Keratinocyte (primary cell): ENCODE data around the gene IL6R. TPM values are rescaled to one million over a fixed set of nuclear protein-coding genes. Genes with fewer than 3 reads are reported as not detected.
A peak's percentile ranks its signal among the peaks of the same experiment; 100 is the strongest.

ENCODE experiments used
- DNase-seq: peaks from one replicate; pipeline ENCODE4 v3.0.0-alpha.2; 2011; ENCODE audit warnings: low read depth, missing footprints, low spot score
- FAIRE-seq: peaks from 2 replicates; lab custom pipeline; 2011; peaks lifted over from hg19 to GRCh38; lab: Jason Lieb, UNC
- H2AFZ ChIP-seq: 2 replicates; pipeline ENCODE4 v1.6.0; 2012; ENCODE audit warnings: low read length, control low read depth, inconsistent platforms; ENCODE audit not compliant: control insufficient read depth
- H3K27ac ChIP-seq: 2 replicates; pipeline ENCODE4 v1.5.1; 2011; ENCODE audit warnings: low read length; ENCODE audit not compliant: control insufficient read depth, insufficient read depth
- H3K27me3 ChIP-seq: 3 replicates; pipeline ENCODE4 v1.6.0; 2011; ENCODE audit warnings: low read length; ENCODE audit not compliant: control insufficient read depth, insufficient read depth; ENCODE audit errors: extremely low read depth
- H3K36me3 ChIP-seq, 2 experiments: 2 replicates in 1 of 2; 3 replicates in 1 of 2; pipeline ENCODE4 v1.5.1; 2011; ENCODE audit warnings: low read length in 2 of 2, mild to moderate bottlenecking in 1 of 2; ENCODE audit not compliant: control insufficient read depth in 2 of 2, insufficient read depth in 2 of 2; ENCODE audit errors: extremely low read depth in 1 of 2
- H3K4me1 ChIP-seq: 3 replicates; pipeline ENCODE4 v1.5.1; 2011; ENCODE audit warnings: low read length; ENCODE audit not compliant: control insufficient read depth, insufficient read depth; ENCODE audit errors: extremely low read depth
- H3K4me2 ChIP-seq: 3 replicates; pipeline ENCODE4 v1.6.0; 2011; ENCODE audit warnings: low read depth, low read length; ENCODE audit not compliant: control insufficient read depth, insufficient read depth; ENCODE audit errors: extremely low read depth
- H3K4me3 ChIP-seq, 3 experiments: fragments of 200-600 bp in 1 of 3; sonication (generic) in 1 of 3; 2 replicates in 2 of 3; 3 replicates in 1 of 3; pipeline ENCODE4 v1.5.1; 2011 to 2016; ENCODE audit warnings: low read length in 3 of 3, mild to moderate bottlenecking in 3 of 3, control low read depth in 2 of 3, inconsistent platforms in 1 of 3, low read depth in 1 of 3, mixed read lengths in 1 of 3, mixed run types in 1 of 3, moderate library complexity in 1 of 3; ENCODE audit not compliant: control insufficient read depth in 2 of 3, insufficient read depth in 2 of 3; ENCODE audit errors: extremely low read depth in 1 of 3
- H3K79me2 ChIP-seq: 2 replicates; pipeline ENCODE4 v1.6.0; 2012; ENCODE audit warnings: low read length; ENCODE audit not compliant: control insufficient read depth, insufficient read depth
- H3K9ac ChIP-seq: 3 replicates; pipeline ENCODE4 v1.6.0; 2011; ENCODE audit warnings: low read length; ENCODE audit not compliant: control insufficient read depth, insufficient read depth; ENCODE audit errors: extremely low read depth
- H3K9me1 ChIP-seq: 3 replicates; pipeline ENCODE4 v1.6.0; 2011; ENCODE audit warnings: low read length; ENCODE audit not compliant: control insufficient read depth, insufficient read depth; ENCODE audit errors: extremely low read depth
- H3K9me3 ChIP-seq: 2 replicates; pipeline ENCODE4 v1.5.1; 2012; ENCODE audit warnings: low read depth, low read length; ENCODE audit not compliant: control insufficient read depth
- H4K20me1 ChIP-seq: 3 replicates; pipeline ENCODE4 v1.6.0; 2011; ENCODE audit warnings: low read length; ENCODE audit not compliant: control insufficient read depth, insufficient read depth; ENCODE audit errors: extremely low read depth
- CTCF ChIP-seq, 3 experiments: IDR thresholded peaks in 1 of 3; conservative IDR thresholded peaks in 1 of 3; optimal IDR thresholded peaks in 1 of 3; 2 replicates in 2 of 3; 3 replicates in 1 of 3; pipeline versions ENCODE3 to v1.5.1; 2011; ENCODE audit warnings: low read length in 3 of 3, mild to moderate bottlenecking in 3 of 3, moderate library complexity in 2 of 3, control low read depth in 1 of 3, inconsistent platforms in 1 of 3; ENCODE audit not compliant: insufficient read depth in 2 of 3; ENCODE audit errors: extremely low read depth in 1 of 3
- EZH2 ChIP-seq: IDR thresholded peaks from one replicate; pipeline ENCODE4 v1.6.1; 2012; ENCODE audit warnings: inconsistent platforms, mild to moderate bottlenecking, low read length, moderate library complexity
- dilution Hi-C: fragments of 300-500 bp; cut with MboI; formaldehyde crosslinking; loops from one replicate; pipeline ENCODE4 v1.7.0; 2020; ENCODE audit warnings: low sequenced_read_pairs; ENCODE audit not compliant: extremely low pct_ligation_motif_present
- polyA plus RNA-seq, 5 experiments: library from polyadenylated mRNA; depleted of rRNA in 3 of 5; stranded (reverse) in 3 of 5; stranded (forward) in 1 of 5; unstranded in 1 of 5; fragments of >200 nt; gene quantifications; 1 replicate in 1 of 5; 2 replicates in 3 of 5; 3 replicates in 1 of 5; pipeline versions ENCODE4 v1.2.1 to v1.2.3, GENCODE V29; 2011 to 2012; ENCODE audit warnings: missing spikeins in 2 of 5, low read depth in 1 of 5, low replicate concordance in 1 of 5

Gene IL6R
- polyA plus RNA-seq, 1 donor (not counting 4 experiments of a cell fraction or from before 2014, with no cell fraction given): 12.6 TPM

GRCh38 chr1:154391086-154391770, 13.9 kb upstream of the IL6R start:
- Histone ChIP-seq H3K27ac (no peak overlapping the region), H3K4me1 (peaks cover 10% of the 10 kb centered on the region), H3K36me3 (no peaks in the 10 kb centered on the region), H3K9me3 (no peaks in the 10 kb centered on the region), H3K9ac (no peak overlapping the region), H3K4me2 (peak overlapping the region; percentile 22), H4K20me1 (no peaks in the 10 kb centered on the region), H3K4me3 (no peak overlapping the region), H3K9me1 (no peaks in the 10 kb centered on the region), H3K79me2 (no peaks in the 10 kb centered on the region), H3K27me3 (no peaks in the 10 kb centered on the region), H2AFZ (peak overlapping the region; percentile 61)
- no peak for TF ChIP-seq CTCF (optimal IDR thresholded peaks at IDR 0.05 in 1 of 3, IDR thresholded peaks at IDR 0.05 in 1 of 3, conservative IDR thresholded peaks at IDR 0.05 in 1 of 3; ENCODE audit: extremely low read depth in 1 of 3, insufficient read depth in 2 of 3, low read length in 3 of 3)
- no peak for TF ChIP-seq EZH2
- peak; percentile 71 for DNase-seq
- FAIRE-seq: peak; percentile 88
- dilution Hi-C loops: no loop called here

- H3K9me3 ChIP-seq: no peaks in the 10 kb centered on the region
- dilution Hi-C loops: no loop called here
- H3K36me3 ChIP-seq: no peaks in the 10 kb centered on the region
Observed at GRCh38 chr1:154398141-154398540, 7.0 kb upstream of the IL6R start.

More at GRCh38 chr1:154398141-154398540, 7.0 kb upstream of the IL6R start:
- no peak for FAIRE-seq
- Histone ChIP-seq H3K27me3 (no peaks in the 10 kb centered on the region), H3K27ac (no peak overlapping the region), H3K4me3 (no peak overlapping the region), H3K9me1 (no peaks in the 10 kb centered on the region), H3K79me2 (no peaks in the 10 kb centered on the region), H2AFZ (no peak overlapping the region), H4K20me1 (no peaks in the 10 kb centered on the region), H3K9ac (no peak overlapping the region), H3K4me2 (no peak overlapping the region), H3K4me1 (no peaks in the 10 kb centered on the region)
- DNase-seq: no peak
- no peak for TF ChIP-seq EZH2
- no peak for TF ChIP-seq CTCF (optimal IDR thresholded peaks at IDR 0.05 in 1 of 3, IDR thresholded peaks at IDR 0.05 in 1 of 3, conservative IDR thresholded peaks at IDR 0.05 in 1 of 3; ENCODE audit: extremely low read depth in 1 of 3, insufficient read depth in 2 of 3, low read length in 3 of 3)
